GM12874 (cell line): ENCODE results near the gene FBLN1.

Experiments
- CTCF ChIP-seq: IDR thresholded peaks from 2 replicates; pipeline ENCODE4 v1.5.1; 2011; ENCODE audit warnings: low read depth, mild to moderate bottlenecking, control low read depth, low read length, moderate library complexity; ENCODE audit not compliant: insufficient read depth

Gene FBLN1

GRCh38 chr22:45616432-45616831, 113.7 kb downstream of the FBLN1 start:
- no peak for TF ChIP-seq CTCF

- TF ChIP-seq CTCF = no peak
Observed at GRCh38 chr22:45617948-45618347, 115.3 kb downstream of the FBLN1 start.

- no peak for TF ChIP-seq CTCF
Observed at GRCh38 chr22:45620706-45621105, 118.0 kb downstream of the FBLN1 start.

- TF ChIP-seq CTCF = no peak
Observed at GRCh38 chr22:45621836-45622600, 119.3 kb downstream of the FBLN1 start.

GRCh38 chr22:45626198-45626651, 123.5 kb downstream of the FBLN1 start:
- TF ChIP-seq CTCF = no peak

- TF ChIP-seq CTCF = no peak
Observed at GRCh38 chr22:45627489-45628233, 125.0 kb downstream of the FBLN1 start.

GRCh38 chr22:45628515-45628914, 125.8 kb downstream of the FBLN1 start:
- TF ChIP-seq CTCF = no peak
